GM03348 (cell line): ENCODE results near the gene PHLPP1.
A peak's percentile ranks its signal among the peaks of the same experiment; 100 is the strongest.

Experiments used
- DNase-seq: peaks from one replicate; pipeline ENCODE4 v3.0.0; 2012; ENCODE audit warnings: low spot score

The PHLPP1 gene

DNA sequence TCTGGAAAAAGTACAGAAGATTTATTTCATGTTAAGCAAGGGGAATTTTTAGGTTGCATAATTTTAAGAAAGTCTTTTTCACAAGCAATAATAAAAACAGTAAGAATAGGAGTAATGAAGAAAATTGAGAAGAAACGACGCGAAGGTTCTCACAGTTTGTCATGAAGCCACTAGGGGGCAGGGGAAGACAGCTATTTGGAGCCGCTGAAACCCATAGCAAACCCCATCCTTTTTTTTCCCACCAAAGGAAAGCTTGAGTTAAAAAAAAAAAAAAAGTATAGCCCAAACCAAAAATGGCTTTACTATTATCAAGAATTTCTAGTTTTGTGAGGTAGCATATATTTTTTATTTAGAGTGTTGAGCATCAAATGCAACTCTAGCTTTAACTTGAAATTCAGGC lies 300.9 kb downstream of the PHLPP1 start:
- peak; percentile 87 for DNase-seq

DNA sequence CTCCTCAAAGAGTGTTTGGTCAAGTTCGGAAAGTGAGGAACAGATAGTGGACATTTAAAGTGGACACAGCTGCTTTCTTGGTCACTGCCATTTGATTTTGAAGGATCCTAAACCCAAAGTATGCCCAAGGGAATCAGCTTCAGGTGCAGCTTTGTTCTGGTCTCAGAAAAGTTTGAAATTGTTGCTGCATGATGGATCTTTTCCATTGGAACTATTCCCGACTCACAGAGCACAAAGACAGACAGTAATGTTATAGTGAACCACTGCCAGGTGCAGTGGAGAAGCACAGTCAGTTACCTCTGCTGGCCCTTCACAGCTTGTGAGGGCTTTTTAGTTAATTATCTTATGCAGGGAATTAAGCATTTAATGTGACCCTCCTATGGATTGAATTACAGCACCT lies 301.7 kb downstream of the PHLPP1 start:
- DNase-seq = no peak

DNA sequence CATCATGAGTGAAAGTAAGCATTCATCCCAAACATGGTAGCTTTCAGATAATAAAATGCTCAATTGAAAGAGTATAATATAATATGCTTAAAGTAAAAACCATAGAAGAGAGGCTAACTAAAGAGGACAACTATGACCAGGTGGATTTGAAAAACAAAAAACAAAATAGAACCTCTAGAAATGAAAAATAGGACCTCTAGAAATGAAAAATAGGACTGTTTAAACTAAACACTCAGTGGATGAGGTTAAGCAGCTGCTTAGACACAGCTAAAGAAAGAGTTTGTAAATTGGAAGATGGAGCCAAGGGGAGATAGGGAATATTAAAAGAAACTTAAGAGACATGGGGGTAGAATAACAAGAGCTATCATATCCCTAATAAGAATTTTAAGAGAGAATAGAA lies 302.6 kb downstream of the PHLPP1 start:
- no peak for DNase-seq

DNA sequence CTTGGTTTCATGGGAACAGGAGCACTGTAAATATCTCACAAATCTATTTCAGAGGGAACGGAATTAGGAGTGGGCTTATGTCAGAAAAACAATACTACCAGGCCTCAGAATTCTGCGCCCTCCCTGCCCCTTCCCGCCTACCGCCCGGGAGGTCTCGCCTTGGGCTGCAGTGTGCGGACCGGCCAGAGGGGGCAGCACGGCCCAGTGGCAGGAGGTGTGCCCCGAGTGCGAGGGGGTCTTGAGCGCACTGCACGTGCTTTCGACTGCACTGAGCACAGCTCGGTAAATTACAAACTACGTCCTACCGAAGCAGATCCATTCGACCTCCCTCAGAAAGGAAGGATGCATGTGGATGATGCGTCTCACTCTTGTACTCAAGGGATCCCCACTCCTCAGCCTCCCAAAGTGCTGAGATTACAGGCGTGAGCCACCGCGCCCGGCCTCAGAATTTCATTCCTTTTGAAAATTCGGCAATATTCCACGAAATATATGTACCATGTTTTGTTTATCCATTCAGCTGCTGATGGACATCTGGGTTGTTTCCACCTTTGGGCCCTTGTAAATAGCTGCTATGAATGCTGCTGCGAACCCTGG lies 307.2 kb downstream of the PHLPP1 start:
- no peak for DNase-seq

DNA sequence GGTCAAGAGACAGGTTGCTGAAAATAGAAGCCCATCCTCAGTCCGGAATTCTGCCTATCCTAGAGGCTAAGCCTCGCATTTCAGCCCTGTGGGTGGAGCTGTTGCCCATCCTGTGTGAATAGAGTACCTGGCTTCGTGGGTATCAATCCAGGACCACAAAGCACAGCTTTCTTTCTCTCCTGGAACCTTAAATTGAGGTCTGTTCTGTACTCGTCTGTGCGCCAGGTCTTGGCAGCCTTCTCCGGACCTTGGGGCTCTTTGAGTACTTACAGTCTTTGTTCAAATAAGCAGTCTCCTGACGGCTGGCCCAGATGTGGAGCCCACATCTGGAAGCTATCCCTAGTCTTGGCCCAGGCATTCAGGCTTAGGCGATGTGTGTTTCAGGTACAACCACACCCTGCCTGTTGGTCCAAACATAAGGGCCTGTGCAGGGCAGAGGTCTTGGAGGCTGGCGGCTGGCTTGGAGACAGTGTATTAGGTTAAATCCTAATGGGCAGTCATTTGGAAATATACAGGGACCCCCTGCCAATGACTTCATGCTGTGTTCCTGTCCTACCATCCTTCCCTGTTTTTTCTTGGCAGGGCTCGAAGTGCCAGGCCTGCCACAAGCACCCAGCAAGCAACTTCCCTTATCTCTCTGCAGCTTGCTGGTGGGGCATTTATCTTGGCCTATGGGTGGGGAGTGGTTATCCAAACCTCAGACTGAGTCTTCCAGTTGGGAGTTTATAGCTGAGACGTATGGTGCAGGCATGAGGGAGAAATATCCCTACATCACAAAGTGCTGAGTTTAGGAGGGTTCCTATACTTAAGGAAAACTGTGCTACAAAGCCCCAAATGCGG lies 310.1 kb downstream of the PHLPP1 start:
- no peak for DNase-seq

DNA sequence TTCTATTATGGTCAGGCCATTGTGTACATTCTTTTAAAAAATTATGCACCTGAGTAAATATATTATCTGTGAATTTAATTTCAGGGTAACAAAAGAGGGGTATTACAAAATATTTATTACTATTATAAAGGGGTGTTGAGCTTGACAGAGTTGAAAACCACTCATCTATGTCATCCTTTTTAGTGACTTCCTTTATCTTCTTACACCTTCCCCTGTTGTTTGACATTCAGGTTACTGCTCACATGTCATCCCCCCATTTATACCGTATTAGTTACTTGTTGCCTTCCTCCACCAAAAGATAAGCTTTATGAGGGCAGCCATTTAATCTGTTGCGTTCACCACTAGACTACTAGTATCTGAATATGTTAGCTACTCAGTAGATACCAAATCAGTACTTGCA lies 313.0 kb downstream of the PHLPP1 start:
- DNase-seq = no peak
